BJ (cell line): ENCODE measurements around the gene VEZT. TPM values are rescaled to one million over a fixed set of nuclear protein-coding genes. Genes with fewer than 3 reads are reported as not detected.

Source experiments
- CTCF ChIA-PET: fragments of 350-600 bp; formaldehyde crosslinking; extraction: SDS; loops from one replicate; lab custom pipeline; 2021; ENCODE audit warnings: antibody characterized with exemption, inconsistent platforms; lab: Yijun Ruan, JAX
- POLR2A ChIA-PET: fragments of 300-600 bp; sonication (Branson Sonifier 250); formaldehyde crosslinking; extraction: SDS; loops from one replicate; lab custom pipeline; 2021; ENCODE audit warnings: antibody characterized with exemption; lab: Charles Lee
- DNase-seq: peaks from one replicate; pipeline ENCODE4 v3.0.0-alpha.2; 2011; ENCODE audit warnings: low read depth
- H3K27me3 ChIP-seq: 2 replicates; pipeline ENCODE4 v1.6.0; 2011; ENCODE audit warnings: low read length; ENCODE audit not compliant: control insufficient read depth, insufficient read depth
- H3K36me3 ChIP-seq: 2 replicates; pipeline ENCODE4 v1.5.1; 2011; ENCODE audit warnings: low read length; ENCODE audit not compliant: control insufficient read depth, insufficient read depth
- H3K4me3 ChIP-seq: 2 replicates; pipeline ENCODE4 v1.5.1; 2011; ENCODE audit warnings: low read depth, mild to moderate bottlenecking, control low read depth, low read length
- CTCF ChIP-seq: IDR thresholded peaks from 2 replicates; pipeline ENCODE4 v1.5.1; 2011; ENCODE audit warnings: low read depth, mild to moderate bottlenecking, control low read depth, inconsistent platforms, low read length, moderate library complexity; ENCODE audit not compliant: insufficient read depth
- polyA plus RNA-seq: library from polyadenylated mRNA; depleted of rRNA; stranded (reverse); fragments of >200 nt; gene quantifications from 2 replicates; pipeline ENCODE4 v1.2.3, GENCODE V29; 2011

The VEZT gene
- polyA plus RNA-seq, 1 experiment = 50.6 TPM

DNA sequence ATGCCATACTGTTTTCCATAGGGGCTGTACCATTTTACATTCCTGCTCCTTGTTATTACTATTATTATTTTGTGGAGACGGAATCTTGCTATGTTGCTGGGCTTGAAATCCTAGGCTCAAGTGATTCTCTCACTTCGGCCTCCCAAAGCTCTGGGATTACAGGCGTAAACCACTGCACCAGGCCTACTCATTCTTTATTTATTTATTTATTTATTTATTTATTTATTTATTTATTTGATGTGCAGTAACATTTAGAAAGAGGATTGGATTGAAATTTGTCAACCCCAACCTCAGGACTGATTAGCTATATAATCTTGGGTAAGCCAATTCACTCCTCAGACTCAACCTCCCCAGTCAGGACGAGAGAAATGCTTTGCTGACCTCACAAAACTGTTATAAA lies 107.9 kb downstream of the VEZT start:
- POLR2A ChIA-PET = no interaction called here
- CTCF ChIA-PET = interaction anchor here (0.8 to 1.4 kb wide), 2 partner anchors 9 to 12 kb away, joined by 3 to 5 read pairs; no protein-coding TSS in a partner anchor
- no peak for TF ChIP-seq CTCF
- no peak for DNase-seq
- no peaks in the 10 kb centered on the region for H3K36me3 ChIP-seq
- no peak overlapping the region for H3K4me3 ChIP-seq
- H3K27me3 ChIP-seq = no peaks in the 10 kb centered on the region

DNA sequence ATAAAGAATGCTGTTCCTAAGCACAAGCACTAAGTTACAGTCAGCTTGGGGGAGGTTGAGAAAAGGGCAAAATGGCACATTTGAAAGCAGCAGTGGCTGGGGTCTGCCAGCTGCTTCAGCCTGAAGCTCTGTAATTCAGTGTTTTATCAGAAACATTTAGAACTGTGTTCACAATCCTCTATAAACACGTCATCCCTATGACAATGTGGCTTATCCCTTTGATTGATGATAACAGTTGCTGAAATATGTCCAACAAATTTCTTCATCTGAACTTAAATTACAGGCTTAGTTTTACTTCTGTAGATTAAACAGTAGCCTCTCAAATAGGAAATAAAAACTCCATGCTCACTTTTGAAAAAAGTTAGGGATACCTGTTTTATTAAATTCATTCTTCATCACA lies 108.8 kb downstream of the VEZT start:
- H3K27me3 ChIP-seq = no peaks in the 10 kb centered on the region
- ChIA-PET POLR2A (no interaction called here), CTCF (interaction anchor here (0.8 to 1.4 kb wide), 2 partner anchors 8 to 11 kb away, joined by 3 to 5 read pairs; no protein-coding TSS in a partner anchor)
- DNase-seq = no peak
- TF ChIP-seq CTCF = no peak
- H3K36me3 ChIP-seq = no peaks in the 10 kb centered on the region
- no peak overlapping the region for H3K4me3 ChIP-seq

DNA sequence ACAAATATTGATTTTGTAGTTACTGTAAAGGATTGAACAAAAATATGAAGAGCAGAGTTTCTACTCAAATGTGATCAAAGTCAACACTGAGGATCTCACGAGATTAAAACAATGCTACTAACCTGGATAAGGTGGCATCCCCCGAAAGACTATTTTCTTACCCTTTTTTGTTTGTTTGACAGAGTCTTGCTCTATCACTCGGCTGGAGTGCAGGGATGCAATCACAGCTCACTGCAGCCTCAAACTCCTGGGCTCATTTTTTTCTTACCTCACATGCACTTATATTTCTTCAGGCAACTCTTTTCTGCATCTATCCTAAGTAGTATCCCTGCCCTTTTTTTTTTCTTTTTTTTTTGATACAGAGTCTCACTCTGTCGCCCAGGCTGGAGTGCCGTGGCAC lies 109.2 kb downstream of the VEZT start:
- no peak for DNase-seq
- Histone ChIP-seq H3K27me3 (no peaks in the 10 kb centered on the region), H3K36me3 (no peaks in the 10 kb centered on the region), H3K4me3 (no peak overlapping the region)
- TF ChIP-seq CTCF = no peak
- ChIA-PET CTCF (interaction anchor here (0.9 kb wide), 1 partner anchor 10 kb away, joined by 7 read pairs; no protein-coding TSS in a partner anchor), POLR2A (no interaction called here)

GRCh38 chr12:95328708-95329107 lies 111.1 kb downstream of the VEZT start:
- Histone ChIP-seq H3K36me3 (no peaks in the 10 kb centered on the region), H3K4me3 (no peak overlapping the region), H3K27me3 (no peaks in the 10 kb centered on the region)
- TF ChIP-seq CTCF = no peak
- DNase-seq = no peak
- POLR2A ChIA-PET = no interaction called here
- CTCF ChIA-PET = no interaction called here

- Histone ChIP-seq H3K36me3 (no peaks in the 10 kb centered on the region), H3K27me3 (no peaks in the 10 kb centered on the region), H3K4me3 (no peak overlapping the region)
- DNase-seq = no peak
- POLR2A ChIA-PET = no interaction called here
- no peak for TF ChIP-seq CTCF
- CTCF ChIA-PET = interaction anchor here (0.5 to 7.7 kb wide), 24 partner anchors 9 to 1202 kb away, joined by 3 to 53 read pairs (median 3); partner anchors contain the start of genes FGD6 and VEZT
These were observed 118.3 kb downstream of the VEZT start for GRCh38 chr12:95335948-95336347.
